Gastrocnemius medialis (tissue), 4 donors: ENCODE measurements around the gene SLC49A4. TPM values are rescaled to one million over a fixed set of nuclear protein-coding genes. Genes with fewer than 3 reads are reported as not detected.

Experiments
- ATAC-seq, 2 donors: fragments of 150-250 bp; one replicate each; pipeline ENCODE4 v1.9.1; 2016
- DNase-seq, 2 donors: peaks; one replicate each; pipeline ENCODE4 v3.0.0-alpha.2; 2019
- H3K27ac ChIP-seq, 4 donors: fragments of 200-600 bp; sonication (generic); 1 replicate in 1 of 4; 2 replicates in 3 of 4; pipeline ENCODE4 v1.5.1; 2016 to 2018; ENCODE audit warnings: mild to moderate bottlenecking in 2 of 4, moderate library complexity in 1 of 4
- H3K27me3 ChIP-seq, 3 donors: fragments of 200-600 bp; sonication (generic) in 2 of 3; 1 replicate in 1 of 3; 2 replicates in 2 of 3; pipeline versions ENCODE4 v1.5.1 to v1.6.0; 2016 to 2019; ENCODE audit warnings: mild to moderate bottlenecking in 1 of 3, moderate library complexity in 1 of 3
- H3K36me3 ChIP-seq, 2 donors: fragments of 200-600 bp; sonication (generic) in 1 of 2; one replicate each; pipeline ENCODE4 v1.5.1; 2017 to 2018
- H3K4me1 ChIP-seq, 2 donors: fragments of 200-600 bp; sonication (generic) in 1 of 2; one replicate each; pipeline ENCODE4 v1.5.1; 2016 to 2017; ENCODE audit warnings: mild to moderate bottlenecking in 2 of 2
- H3K4me3 ChIP-seq, 4 donors: fragments of 200-600 bp; sonication (generic) in 3 of 4; 1 replicate in 1 of 4; 2 replicates in 3 of 4; pipeline ENCODE4 v1.5.1; 2016 to 2019; ENCODE audit warnings: mild to moderate bottlenecking in 2 of 4
- H3K9me3 ChIP-seq, 3 donors: fragments of 200-600 bp; sonication (generic) in 2 of 3; 1 replicate in 1 of 3; 2 replicates in 2 of 3; pipeline ENCODE4 v1.5.1; 2016 to 2019
- CTCF ChIP-seq, 5 experiments: fragments of 450-650 bp in 3 of 5; fragments of 200-600 bp in 2 of 5; sonication (generic) in 2 of 5; IDR thresholded peaks in 4 of 5; conservative IDR thresholded peaks in 1 of 5; 1 replicate in 4 of 5; 2 replicates in 1 of 5; pipeline ENCODE4 v1.5.1; 2016 to 2019; ENCODE audit warnings: antibody characterized with exemption in 5 of 5, mild to moderate bottlenecking in 3 of 5, moderate library complexity in 3 of 5
- POLR2A ChIP-seq, 2 donors: fragments of 450-650 bp; IDR thresholded peaks; one replicate each; pipeline ENCODE4 v1.6.1; 2017; ENCODE audit warnings: antibody characterized with exemption in 2 of 2, mild to moderate bottlenecking in 2 of 2, moderate library complexity in 2 of 2
- in situ Hi-C, 4 donors: fragments of 200-750 bp; cut with MboI; loops; one replicate each; pipeline versions ENCODE4 v1.15.0 to v1.8.0; 2017; ENCODE audit warnings: low sequenced_read_pairs in 4 of 4
- intact Hi-C: fragments of 100-400 bp; cut with DNase I; formaldehyde crosslinking; loops from one replicate; pipeline ENCODE4 v1.15.1; 2023; ENCODE audit warnings: low total_unique reads
- total RNA-seq, 4 donors: library from RNA; depleted of rRNA; stranded (reverse); fragments of >200 nt; gene quantifications; one replicate each; pipeline versions ENCODE4 v1.1.0 to v1.2.3, GENCODE V29; 2016

Gene SLC49A4
- total RNA-seq, 4 donors from 2014 or later = 29.0 to 81.7 (median 44.8) TPM

- no peaks in the 10 kb centered on the region for H3K27me3 ChIP-seq
- intact Hi-C loops (no loop called here), in situ Hi-C loops (no loop called here)
- peaks cover 0 to 44% of the 10 kb centered on the region in 2 donors for H3K36me3 ChIP-seq
- no peak overlapping the region for H3K4me3 ChIP-seq
- ATAC-seq (no peak), DNase-seq (no peak)
- no peaks in the 10 kb centered on the region for H3K9me3 ChIP-seq
- TF ChIP-seq POLR2A (IDR thresholded peaks at IDR 0.05) (no peak), CTCF (IDR thresholded peaks at IDR 0.05 in 4 of 5, conservative IDR thresholded peaks at IDR 0.05 in 1 of 5) (no peak)
- no peak overlapping the region for H3K27ac ChIP-seq
- no peaks in the 10 kb centered on the region for H3K4me1 ChIP-seq
These were observed 69.6 kb downstream of the SLC49A4 start for GRCh38 chr3:122864498-122864897.

GRCh38 chr3:122868322-122868721 is 73.5 kb downstream of the SLC49A4 start:
- H3K4me3 ChIP-seq = no peak overlapping the region
- in situ Hi-C loops (no loop called here), intact Hi-C loops (no loop called here)
- peaks cover 3 to 29% of the 10 kb centered on the region in 2 donors for H3K36me3 ChIP-seq
- no peak for ATAC-seq
- no peaks in the 10 kb centered on the region for H3K4me1 ChIP-seq
- no peaks in the 10 kb centered on the region for H3K27me3 ChIP-seq
- DNase-seq = no peak
- no peak overlapping the region for H3K27ac ChIP-seq
- no peak for TF ChIP-seq CTCF (IDR thresholded peaks at IDR 0.05 in 4 of 5, conservative IDR thresholded peaks at IDR 0.05 in 1 of 5)
- TF ChIP-seq POLR2A (IDR thresholded peaks at IDR 0.05) = no peak
- no peaks in the 10 kb centered on the region for H3K9me3 ChIP-seq

- no peak for DNase-seq
- intact Hi-C loops = no loop called here
- no peaks in the 10 kb centered on the region for H3K27me3 ChIP-seq
- TF ChIP-seq CTCF (IDR thresholded peaks at IDR 0.05 in 4 of 5, conservative IDR thresholded peaks at IDR 0.05 in 1 of 5) = no peak
- TF ChIP-seq POLR2A (IDR thresholded peaks at IDR 0.05) = no peak
- H3K4me1 ChIP-seq = no peaks in the 10 kb centered on the region
- H3K4me3 ChIP-seq = no peak overlapping the region
- no peak overlapping the region for H3K27ac ChIP-seq
- peaks cover 3 to 23% of the 10 kb centered on the region in 2 donors for H3K36me3 ChIP-seq
- in situ Hi-C loops = no loop called here
- H3K9me3 ChIP-seq = no peaks in the 10 kb centered on the region
- no peak for ATAC-seq
These were observed 79.1 kb downstream of the SLC49A4 start for GRCh38 chr3:122873741-122874515.

GRCh38 chr3:122875547-122876127 is 80.8 kb downstream of the SLC49A4 start:
- intact Hi-C loops (no loop called here), in situ Hi-C loops (no loop called here)
- Histone ChIP-seq H3K9me3 (no peaks in the 10 kb centered on the region), H3K36me3 (peaks cover 3 to 36% of the 10 kb centered on the region in 2 donors), H3K4me3 (no peak overlapping the region), H3K4me1 (no peaks in the 10 kb centered on the region), H3K27me3 (no peaks in the 10 kb centered on the region), H3K27ac (no peak overlapping the region)
- ATAC-seq (no peak), DNase-seq (no peak)
- TF ChIP-seq CTCF (IDR thresholded peaks at IDR 0.05 in 4 of 5, conservative IDR thresholded peaks at IDR 0.05 in 1 of 5) (no peak), POLR2A (IDR thresholded peaks at IDR 0.05) (no peak)
